Neural progenitor cell (in vitro differentiated cells): Measurements from ENCODE around the gene SLC35C1. TPM values are rescaled to one million over a fixed set of nuclear protein-coding genes. Genes with fewer than 3 reads are reported as not detected.

ENCODE experiments used
- DNase-seq: peaks from one replicate; pipeline ENCODE4 v3.0.0-alpha.2; 2016; ENCODE audit warnings: low spot score
- H2AFZ ChIP-seq: fragments of 200-600 bp; sonication (generic); replicated peaks from 2 replicates; pipeline ENCODE4 v1.6.1; 2016; ENCODE audit warnings: antibody characterized with exemption
- H3F3A ChIP-seq: fragments of 200-600 bp; sonication (generic); 2 replicates; pipeline ENCODE4 v1.6.1; 2016; ENCODE audit warnings: antibody characterized with exemption, low read depth
- H3K27ac ChIP-seq: fragments of 200-600 bp; sonication (generic); 2 replicates; pipeline ENCODE4 v1.5.1; 2016; ENCODE audit warnings: mild to moderate bottlenecking
- H3K27me3 ChIP-seq: fragments of 200-600 bp; sonication (generic); 2 replicates; pipeline ENCODE4 v1.6.1; 2016; ENCODE audit warnings: mild to moderate bottlenecking, moderate library complexity
- H3K36me3 ChIP-seq: fragments of 200-600 bp; sonication (generic); 2 replicates; pipeline ENCODE4 v1.5.1; 2016
- H3K4me1 ChIP-seq: fragments of 200-600 bp; sonication (generic); 2 replicates; pipeline ENCODE4 v1.6.1; 2016; ENCODE audit warnings: mixed run types
- H3K4me2 ChIP-seq: fragments of 200-600 bp; sonication (generic); 2 replicates; pipeline ENCODE4 v1.6.1; 2016
- H3K4me3 ChIP-seq: fragments of 200-600 bp; sonication (generic); 2 replicates; pipeline ENCODE4 v1.5.1; 2016
- H3K79me2 ChIP-seq: fragments of 200-600 bp; sonication (generic); 2 replicates; pipeline ENCODE4 v1.6.1; 2016; ENCODE audit warnings: low read depth
- H3K9ac ChIP-seq: fragments of 200-600 bp; sonication (generic); 2 replicates; pipeline ENCODE4 v1.6.1; 2016
- H3K9me3 ChIP-seq: fragments of 200-600 bp; sonication (generic); 2 replicates; pipeline ENCODE4 v1.5.1; 2016; ENCODE audit warnings: low read depth
- H4K20me1 ChIP-seq: fragments of 200-600 bp; sonication (generic); 2 replicates; pipeline ENCODE4 v1.6.1; 2016; ENCODE audit warnings: low read depth
- H3K27ac Mint-ChIP-seq: 3 replicates; pipeline ENCODE4 v1.8.0; 2021; ENCODE audit warnings: mixed read lengths
- H3K27me3 Mint-ChIP-seq: 2 replicates; pipeline ENCODE4 v1.8.0; 2022; ENCODE audit warnings: low read depth, mild to moderate bottlenecking, inconsistent platforms, moderate library complexity, mixed read lengths; ENCODE audit not compliant: insufficient read depth
- H3K36me3 Mint-ChIP-seq: 3 replicates; pipeline ENCODE4 v1.8.0; 2021; ENCODE audit warnings: mixed read lengths
- H3K4me1 Mint-ChIP-seq: 3 replicates; pipeline ENCODE4 v1.8.0; 2021; ENCODE audit warnings: mixed read lengths
- H3K4me3 Mint-ChIP-seq: 3 replicates; pipeline ENCODE4 v1.8.0; 2021; ENCODE audit warnings: mild to moderate bottlenecking, moderate library complexity, mixed read lengths
- H3K9me3 Mint-ChIP-seq: 3 replicates; pipeline ENCODE4 v1.8.0; 2020; ENCODE audit warnings: mixed read lengths
- EZH2 ChIP-seq: fragments of 200-600 bp; sonication (generic); IDR thresholded peaks from 2 replicates; pipeline ENCODE4 v1.6.1; 2017; ENCODE audit warnings: antibody characterized with exemption, mild to moderate bottlenecking, moderate library complexity
- EZH2phosphoT487 ChIP-seq: fragments of 200-600 bp; sonication (generic); IDR thresholded peaks from 2 replicates; pipeline ENCODE4 v1.6.1; 2017; ENCODE audit warnings: antibody characterized with exemption
- total RNA-seq: library from RNA; depleted of rRNA; stranded (reverse); fragments of >200 nt; gene quantifications from 2 replicates; pipeline ENCODE4 v1.2.3, GENCODE V29; 2015; ENCODE audit warnings: low replicate concordance
- TF ChIP-seq, protein P1 (sequence below): fragments of 200-600 bp; sonication (generic); IDR thresholded peaks from 2 replicates; pipeline ENCODE4 v1.5.1; 2017; ENCODE audit warnings: antibody characterized with exemption, mild to moderate bottlenecking

SLC35C1 gene
- total RNA-seq, 1 donor from 2014 or later: 1.3 TPM

- Histone ChIP-seq H3K36me3 (no peaks in the 10 kb centered on the region), H3K9me3 (no peaks in the 10 kb centered on the region), H3K79me2 (no peaks in the 10 kb centered on the region), H3K4me2 (no peak overlapping the region), H2AFZ (no peak overlapping the region), H3F3A (peaks cover 8% of the 10 kb centered on the region), H3K27ac (no peak overlapping the region), H3K9ac (no peak overlapping the region), H3K27me3 (peaks cover under 1% of the 10 kb centered on the region), H4K20me1 (peaks cover 6% of the 10 kb centered on the region), H3K4me3 (no peak overlapping the region), H3K4me1 (peaks cover 6% of the 10 kb centered on the region)
- Mint-ChIP-seq H3K27me3 (peaks cover 6% of the 10 kb centered on the region), H3K36me3 (peaks cover 4% of the 10 kb centered on the region), H3K4me3 (no peak overlapping the region), H3K27ac (peak overlapping the region; percentile 70), H3K4me1 (peaks cover 19% of the 10 kb centered on the region), H3K9me3 (no peaks in the 10 kb centered on the region)
- TF ChIP-seq, protein P1, sequence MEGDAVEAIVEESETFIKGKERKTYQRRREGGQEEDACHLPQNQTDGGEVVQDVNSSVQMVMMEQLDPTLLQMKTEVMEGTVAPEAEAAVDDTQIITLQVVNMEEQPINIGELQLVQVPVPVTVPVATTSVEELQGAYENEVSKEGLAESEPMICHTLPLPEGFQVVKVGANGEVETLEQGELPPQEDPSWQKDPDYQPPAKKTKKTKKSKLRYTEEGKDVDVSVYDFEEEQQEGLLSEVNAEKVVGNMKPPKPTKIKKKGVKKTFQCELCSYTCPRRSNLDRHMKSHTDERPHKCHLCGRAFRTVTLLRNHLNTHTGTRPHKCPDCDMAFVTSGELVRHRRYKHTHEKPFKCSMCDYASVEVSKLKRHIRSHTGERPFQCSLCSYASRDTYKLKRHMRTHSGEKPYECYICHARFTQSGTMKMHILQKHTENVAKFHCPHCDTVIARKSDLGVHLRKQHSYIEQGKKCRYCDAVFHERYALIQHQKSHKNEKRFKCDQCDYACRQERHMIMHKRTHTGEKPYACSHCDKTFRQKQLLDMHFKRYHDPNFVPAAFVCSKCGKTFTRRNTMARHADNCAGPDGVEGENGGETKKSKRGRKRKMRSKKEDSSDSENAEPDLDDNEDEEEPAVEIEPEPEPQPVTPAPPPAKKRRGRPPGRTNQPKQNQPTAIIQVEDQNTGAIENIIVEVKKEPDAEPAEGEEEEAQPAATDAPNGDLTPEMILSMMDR: no peak
- TF ChIP-seq EZH2 (no peak), EZH2phosphoT487 (no peak)
- DNase-seq: no peak
These were observed 4.8 kb downstream of the SLC35C1 start for GRCh38 chr11:45809456-45810395.

- Histone ChIP-seq H3K9me3 (no peaks in the 10 kb centered on the region), H3K4me3 (no peak overlapping the region), H3F3A (peaks cover 9% of the 10 kb centered on the region), H3K27ac (no peak overlapping the region), H4K20me1 (peaks cover 6% of the 10 kb centered on the region), H3K4me2 (no peak overlapping the region), H3K27me3 (no peaks in the 10 kb centered on the region), H3K4me1 (peaks cover 8% of the 10 kb centered on the region), H3K79me2 (no peaks in the 10 kb centered on the region), H3K9ac (no peak overlapping the region), H3K36me3 (no peaks in the 10 kb centered on the region), H2AFZ (no peak overlapping the region)
- DNase-seq: no peak
- peaks cover 4% of the 10 kb centered on the region for H3K36me3 Mint-ChIP-seq
- H3K27ac Mint-ChIP-seq: no peak overlapping the region
- TF ChIP-seq EZH2phosphoT487 (no peak), EZH2 (no peak)
- TF ChIP-seq, protein P1: no peak
- H3K4me1 Mint-ChIP-seq: peaks cover 20% of the 10 kb centered on the region
- H3K9me3 Mint-ChIP-seq: no peaks in the 10 kb centered on the region
- peaks cover 6% of the 10 kb centered on the region for H3K27me3 Mint-ChIP-seq
- H3K4me3 Mint-ChIP-seq: no peak overlapping the region
These were observed 5.6 kb downstream of the SLC35C1 start for GRCh38 chr11:45810431-45811108.

DNA sequence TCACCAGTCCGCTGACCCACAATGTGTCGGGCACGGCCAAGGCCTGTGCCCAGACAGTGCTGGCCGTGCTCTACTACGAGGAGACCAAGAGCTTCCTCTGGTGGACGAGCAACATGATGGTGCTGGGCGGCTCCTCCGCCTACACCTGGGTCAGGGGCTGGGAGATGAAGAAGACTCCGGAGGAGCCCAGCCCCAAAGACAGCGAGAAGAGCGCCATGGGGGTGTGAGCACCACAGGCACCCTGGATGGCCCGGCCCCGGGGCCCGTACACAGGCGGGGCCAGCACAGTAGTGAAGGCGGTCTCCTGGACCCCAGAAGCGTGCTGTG lies 6.1 kb downstream of the SLC35C1 start:
- H3K79me2 ChIP-seq: no peaks in the 10 kb centered on the region
- Mint-ChIP-seq H3K4me1 (peaks cover 21% of the 10 kb centered on the region), H3K27ac (no peak overlapping the region), H3K4me3 (no peak overlapping the region), H3K36me3 (peaks cover 4% of the 10 kb centered on the region), H3K9me3 (no peaks in the 10 kb centered on the region), H3K27me3 (peaks cover 6% of the 10 kb centered on the region)
- no peaks in the 10 kb centered on the region for H3K36me3 ChIP-seq
- H3K9ac ChIP-seq: no peak overlapping the region
- H3F3A ChIP-seq: peaks cover 14% of the 10 kb centered on the region
- no peak overlapping the region for H3K4me3 ChIP-seq
- no peaks in the 10 kb centered on the region for H3K27me3 ChIP-seq
- peaks cover 13% of the 10 kb centered on the region for H3K4me1 ChIP-seq
- no peak overlapping the region for H3K27ac ChIP-seq
- TF ChIP-seq, protein P1: no peak
- TF ChIP-seq EZH2phosphoT487 (no peak), EZH2 (no peak)
- no peak overlapping the region for H3K4me2 ChIP-seq
- no peak overlapping the region for H2AFZ ChIP-seq
- no peak for DNase-seq
- H3K9me3 ChIP-seq: no peaks in the 10 kb centered on the region
- peaks cover 6% of the 10 kb centered on the region for H4K20me1 ChIP-seq
